HepG2 (cell line): ENCODE measurements around the gene MAP3K19. TPM values are rescaled to one million over a fixed set of nuclear protein-coding genes. Genes with fewer than 3 reads are reported as not detected.

Experiments used
- ATAC-seq: fragments of 200-7000 bp; cut with Tn5 transposase; 3 replicates; pipeline ENCODE4 v1.9.1; 2020; ENCODE audit warnings: mild to moderate bottlenecking, moderate library complexity
- BruUV-seq: library from RNA; stranded (reverse); fragments of 400-500 nt; replicated peaks from 2 replicates; lab custom pipeline; 2021; lab: Mats Ljungman, UMichigan
- CTCF ChIA-PET: fragments of 300-600 bp; formaldehyde crosslinking; extraction: SDS; loops from one replicate; lab custom pipeline; 2021; ENCODE audit warnings: low total read pairs, inconsistent platforms, low intra/inter-chr PET ratio; lab: Yijun Ruan, JAX
- POLR2A ChIA-PET: fragments of 350-600 bp; sonication (Branson Sonifier 250); formaldehyde crosslinking; loops from one replicate; lab custom pipeline; 2020; ENCODE audit warnings: antibody characterized with exemption, inconsistent platforms; lab: Yijun Ruan, JAX
- DNase-seq: peaks from one replicate; pipeline ENCODE4 v3.0.0-alpha.2; 2015; ENCODE audit warnings: low spot score
- FAIRE-seq: peaks from 3 replicates; lab custom pipeline; 2011; peaks lifted over from hg19 to GRCh38; lab: Jason Lieb, UNC
- H2AFZ ChIP-seq: one replicate; pipeline ENCODE4 v1.6.1; 2011; ENCODE audit warnings: low read length, inconsistent platforms
- H3K27ac ChIP-seq: fragments of 300-600 bp; 3 replicates; pipeline ENCODE4 v1.8.0; 2011; ENCODE audit warnings: mixed run types, mild to moderate bottlenecking, mixed read lengths, low read length, inconsistent platforms; ENCODE audit not compliant: insufficient read depth; ENCODE audit errors: extremely low read length
- H3K27me3 ChIP-seq, 2 experiments: fragments of 200-600 bp in 1 of 2; 2 replicates in 1 of 2; 3 replicates in 1 of 2; pipeline versions ENCODE4 v1.6.0 to v1.8.0; 2011; ENCODE audit warnings: low read length in 2 of 2, mild to moderate bottlenecking in 2 of 2, moderate library complexity in 2 of 2, inconsistent platforms in 1 of 2; ENCODE audit not compliant: insufficient read depth in 2 of 2, control insufficient read depth in 1 of 2
- H3K36me3 ChIP-seq, 2 experiments: fragments of 200-600 bp in 1 of 2; replicated peaks in 1 of 2; 2 replicates in 1 of 2; 3 replicates in 1 of 2; pipeline versions ENCODE4 v1.5.1 to v1.8.0; 2011; ENCODE audit warnings: low read length in 2 of 2, inconsistent platforms in 1 of 2; ENCODE audit not compliant: insufficient read depth in 2 of 2, control insufficient read depth in 1 of 2
- H3K4me1 ChIP-seq: 2 replicates; pipeline ENCODE4 v1.5.1; 2012; ENCODE audit warnings: low read length, inconsistent platforms; ENCODE audit not compliant: insufficient read depth
- H3K4me2 ChIP-seq: 2 replicates; pipeline ENCODE4 v1.6.0; 2011; ENCODE audit warnings: low read depth, low read length, inconsistent platforms
- H3K4me3 ChIP-seq, 3 experiments: fragments of 200-600 bp in 1 of 3; sonication (generic), shearing (Covaris generic) in 1 of 3; replicated peaks in 1 of 3; 2 replicates each; pipeline ENCODE4 v1.5.1; 2011 to 2016; ENCODE audit warnings: low read length in 3 of 3, inconsistent platforms in 2 of 3, low read depth in 2 of 3, mild to moderate bottlenecking in 2 of 3, control low read depth in 1 of 3, mixed read lengths in 1 of 3; ENCODE audit not compliant: insufficient read depth in 1 of 3
- H3K79me2 ChIP-seq: one replicate; pipeline ENCODE4 v1.6.1; 2011; ENCODE audit warnings: low read length, inconsistent platforms; ENCODE audit not compliant: insufficient read depth
- H3K9ac ChIP-seq: 2 replicates; pipeline ENCODE4 v1.6.0; 2011; ENCODE audit warnings: mild to moderate bottlenecking, low read depth, low read length, inconsistent platforms; ENCODE audit not compliant: insufficient read depth
- H3K9me3 ChIP-seq: 2 replicates; pipeline ENCODE4 v1.5.1; 2012; ENCODE audit warnings: mild to moderate bottlenecking, low read length
- H4K20me1 ChIP-seq: 2 replicates; pipeline ENCODE4 v1.6.0; 2011; ENCODE audit warnings: inconsistent platforms, mild to moderate bottlenecking, low read length, moderate library complexity; ENCODE audit not compliant: insufficient read depth
- ATF6 ChIP-seq: sonication (generic); formaldehyde crosslinking; conservative IDR thresholded peaks from 2 replicates; pipeline ENCODE4 v1.4.0; 2020; ENCODE audit warnings: missing genetic modification reagents
- BCLAF1 ChIP-seq: fragments of 450-650 bp; IDR thresholded peaks from 2 replicates; pipeline ENCODE4 v1.6.1; 2017; ENCODE audit warnings: mild to moderate bottlenecking
- PBX3 ChIP-seq: sonication (generic); formaldehyde crosslinking; IDR thresholded peaks from 2 replicates; pipeline ENCODE4 v1.8.1; 2023; ENCODE audit warnings: missing genetic modification reagents, inconsistent platforms, borderline replicate concordance
- RBM22 ChIP-seq: fragments of 200-400 bp; formaldehyde crosslinking; optimal IDR thresholded peaks from 2 replicates; pipeline ENCODE3; 2017; ENCODE audit warnings: mild to moderate bottlenecking, low read length, moderate library complexity
- SNAI1 ChIP-seq: sonication (generic); formaldehyde crosslinking; IDR thresholded peaks from 2 replicates; pipeline ENCODE4 v1.5.0; 2020; ENCODE audit warnings: mild to moderate bottlenecking, missing genetic modification reagents, borderline replicate concordance
- SP2 ChIP-seq: sonication (generic); formaldehyde crosslinking; IDR thresholded peaks from 2 replicates; pipeline ENCODE4 v1.5.1; 2020; ENCODE audit warnings: mild to moderate bottlenecking, missing genetic modification reagents
- SRSF4 ChIP-seq: fragments of 200-400 bp; formaldehyde crosslinking; IDR thresholded peaks from one replicate; pipeline ENCODE4 v1.6.1; 2018; ENCODE audit warnings: mild to moderate bottlenecking, low read depth, low read length, moderate library complexity; ENCODE audit not compliant: poor library complexity, severe bottlenecking
- ZNF510 ChIP-seq: sonication (generic); formaldehyde crosslinking; IDR thresholded peaks from 2 replicates; pipeline ENCODE4 v1.4.0; 2020; ENCODE audit warnings: low read depth, mild to moderate bottlenecking, missing genetic modification reagents
- ZSCAN31 ChIP-seq: sonication (generic); formaldehyde crosslinking; IDR thresholded peaks from 2 replicates; pipeline ENCODE4 v1.5.0; 2020; ENCODE audit warnings: low read depth, mild to moderate bottlenecking, missing genetic modification reagents
- WGBS: methylation state at CpG from one replicate; pipeline ENCODE4 v1.1.6; 2017; ENCODE audit warnings: low lambda C conversion rate; 5-methylcytosine and 5-hydroxymethylcytosine counted together
- in situ Hi-C: cut with HindIII; loops from 2 replicates; pipeline ENCODE4 v1.10.0; 2017; ENCODE audit warnings: low pct_unique_long_range_greater_than_20kb; ENCODE audit not compliant: extremely low pct_ligation_motif_present
- intact Hi-C: fragments of 100-400 bp; cut with micrococcal nuclease; formaldehyde crosslinking; loops from one replicate; pipeline ENCODE4 v1.10.0; 2022; ENCODE audit not compliant: unreplicated experiment
- polyA plus RNA-seq, 8 experiments: library from polyadenylated mRNA; depleted of rRNA in 3 of 8; stranded (reverse) in 7 of 8; unstranded in 1 of 8; fragments of >200 nt; fragmentation: Illumina TruSeq in 4 of 8; extraction: Trizol in 4 of 8; gene quantifications; 2 replicates each; pipeline versions ENCODE4 v1.2.1 to v1.2.3, GENCODE V29; 2011 to 2016; ENCODE audit warnings: low read depth in 4 of 8, missing spikeins in 1 of 8, mixed read lengths in 1 of 8; ENCODE audit not compliant: insufficient read depth in 1 of 8
- total RNA-seq, 5 experiments: library from RNA; depleted of rRNA; stranded (reverse); fragments of >200 nt; fragmentation: Illumina TruSeq; extraction: Trizol; gene quantifications; 2 replicates each; pipeline ENCODE4 v1.2.3, GENCODE V29; 2016; ENCODE audit warnings: low read depth in 1 of 5
- TF ChIP-seq, protein P1 (sequence below): sonication (generic); formaldehyde crosslinking; IDR thresholded peaks from 2 replicates; pipeline ENCODE4 v1.4.0; 2020; ENCODE audit warnings: mild to moderate bottlenecking, missing genetic modification reagents

Gene MAP3K19
- total and polyA plus RNA-seq, 2 of the 13 experiments (the other 11 are each of a cell fraction or from before 2014, with no cell fraction given), result not detected

DNA sequence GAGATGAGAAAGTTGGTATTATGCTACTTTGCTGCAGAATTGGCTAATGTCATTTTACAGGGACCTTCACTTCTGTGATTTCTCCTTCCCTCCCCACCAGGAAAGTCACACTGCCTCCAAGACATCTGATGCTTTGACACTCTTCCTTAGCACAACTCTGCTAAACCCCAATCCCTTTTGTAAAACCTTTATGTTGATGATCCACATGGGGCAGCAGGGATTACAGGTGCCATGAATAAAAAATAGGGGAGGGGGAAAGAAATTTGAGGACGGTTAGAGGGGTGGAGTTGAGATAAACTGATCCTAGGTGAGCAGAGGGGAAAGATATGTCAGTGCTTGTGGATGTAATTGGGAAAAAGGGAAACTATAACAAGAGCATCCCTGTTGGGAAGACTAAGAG, 102.3 kb downstream of the MAP3K19 start:
- peaks cover 6% of the 10 kb centered on the region for H3K79me2 ChIP-seq
- no peak for FAIRE-seq
- H3K36me3 ChIP-seq, result peaks cover 14 to 82% of the 10 kb centered on the region in 2 experiments

GRCh38 chr2:134943540-134943939, 103.7 kb downstream of the MAP3K19 start:
- ATAC-seq (no peak), FAIRE-seq (no peak)
- POLR2A ChIA-PET, result no interaction called here
- no peak for TF ChIP-seq ZNF510 (CRISPR knock-in tag)
- no peak for TF ChIP-seq ZSCAN31 (CRISPR knock-in tag)
- no peak for TF ChIP-seq BCLAF1
- TF ChIP-seq SP2 (CRISPR knock-in tag), result no peak
- TF ChIP-seq SNAI1 (CRISPR knock-in tag), result no peak
- TF ChIP-seq, protein P1, sequence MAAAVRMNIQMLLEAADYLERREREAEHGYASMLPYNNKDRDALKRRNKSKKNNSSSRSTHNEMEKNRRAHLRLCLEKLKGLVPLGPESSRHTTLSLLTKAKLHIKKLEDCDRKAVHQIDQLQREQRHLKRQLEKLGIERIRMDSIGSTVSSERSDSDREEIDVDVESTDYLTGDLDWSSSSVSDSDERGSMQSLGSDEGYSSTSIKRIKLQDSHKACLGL, result no peak
- no peak for TF ChIP-seq SRSF4
- no peak for TF ChIP-seq ATF6

More for the DNA sequence above, 102.3 kb downstream of the MAP3K19 start:
- ATAC-seq, result no peak
- H4K20me1 ChIP-seq, result peaks cover 5% of the 10 kb centered on the region; the same call in 1 of the 2 replicates
- H3K4me3 ChIP-seq, result no peak overlapping the region
- no peaks in the 10 kb centered on the region for H3K4me1 ChIP-seq
- intact Hi-C loops, result no loop called here
- no TSS peak for BruUV-seq
- no peaks in the 10 kb centered on the region for H3K9me3 ChIP-seq
- H2AFZ ChIP-seq, result no peak overlapping the region
- CTCF ChIA-PET, result no interaction called here
- H3K4me2 ChIP-seq, result no peak overlapping the region
- no peaks in the 10 kb centered on the region for H3K27me3 ChIP-seq
- DNase-seq, result no peak
- no peak overlapping the region for H3K9ac ChIP-seq
- WGBS, result 97% methylated on average over 1 of the region's 1 CpG
- no peak overlapping the region for H3K27ac ChIP-seq
- POLR2A ChIA-PET, result no interaction called here
- TF ChIP-seq RBM22 (peak; percentile 45), PBX3 (CRISPR knock-in tag) (no peak)
- in situ Hi-C loops, result no loop called here

More at GRCh38 chr2:134943540-134943939, 103.7 kb downstream of the MAP3K19 start:
- H3K9me3 ChIP-seq, result no peaks in the 10 kb centered on the region
- H4K20me1 ChIP-seq, result peaks cover 5% of the 10 kb centered on the region; the same call in 1 of the 2 replicates
- no peak for DNase-seq
- 99% methylated on average over 2 of the region's 2 CpGs for WGBS
- CTCF ChIA-PET, result no interaction called here
- no TSS peak for BruUV-seq
- peaks cover 13 to 79% of the 10 kb centered on the region in 2 experiments for H3K36me3 ChIP-seq
- H3K4me2 ChIP-seq, result no peak overlapping the region
- H3K27ac ChIP-seq, result no peak overlapping the region
- in situ Hi-C loops (no loop called here), intact Hi-C loops (no loop called here)
- H3K27me3 ChIP-seq, result no peaks in the 10 kb centered on the region
- no peak overlapping the region for H3K4me3 ChIP-seq
- H2AFZ ChIP-seq, result no peak overlapping the region
- H3K9ac ChIP-seq, result no peak overlapping the region
- no peaks in the 10 kb centered on the region for H3K4me1 ChIP-seq
- H3K79me2 ChIP-seq, result peaks cover 13% of the 10 kb centered on the region
